ENCODE data around the gene DLK2. TPM values are rescaled to one million over a fixed set of nuclear protein-coding genes. Genes with fewer than 3 reads are reported as not detected.

DLK2 gene
- total and polyA plus RNA-seq, 2 of the 13 experiments (the other 11 are each of a cell fraction or from before 2014, with no cell fraction given) = 1.2 to 3.8 TPM

DNA sequence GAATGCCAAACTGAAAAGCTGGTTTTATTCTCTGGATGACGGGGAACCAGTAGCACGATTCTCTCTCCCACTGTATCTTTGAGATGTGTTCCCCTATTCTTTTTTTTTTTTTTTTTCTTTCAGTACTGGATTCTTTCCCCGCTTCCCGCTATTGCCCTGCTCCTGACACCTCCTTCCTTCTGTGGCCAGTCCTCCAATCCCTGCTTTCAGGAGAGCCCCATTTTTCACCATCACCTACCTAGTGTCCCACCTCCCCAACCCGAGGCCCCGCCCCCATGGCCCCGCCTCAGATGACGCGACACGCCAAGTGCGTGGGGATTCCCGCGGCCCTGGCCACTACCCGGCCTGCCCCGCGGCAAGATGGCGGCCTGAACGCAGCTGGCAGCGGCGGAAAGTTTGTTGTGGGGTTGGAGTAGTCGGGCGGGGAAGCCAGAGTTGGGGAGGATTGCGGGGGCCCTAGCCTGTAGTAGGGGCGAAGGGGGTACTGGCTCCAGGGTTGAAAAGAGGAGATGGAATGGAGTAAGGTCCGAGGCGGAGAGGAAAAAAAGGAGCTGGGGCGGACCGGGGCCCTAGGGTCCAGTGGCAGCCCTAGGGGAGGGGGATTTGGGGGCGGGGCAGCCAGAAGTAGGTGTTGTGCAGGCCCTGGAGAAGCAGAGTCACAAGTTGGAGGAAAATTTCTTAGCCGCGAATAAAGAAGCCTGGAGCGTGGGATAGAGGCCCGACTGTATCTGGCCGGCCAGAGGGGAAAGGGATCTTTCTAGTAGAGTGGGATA, 22.1 kb upstream of the DLK2 start, which contains the start of gene TJAP1 (continued):
- TF ChIP-seq, protein P1, sequence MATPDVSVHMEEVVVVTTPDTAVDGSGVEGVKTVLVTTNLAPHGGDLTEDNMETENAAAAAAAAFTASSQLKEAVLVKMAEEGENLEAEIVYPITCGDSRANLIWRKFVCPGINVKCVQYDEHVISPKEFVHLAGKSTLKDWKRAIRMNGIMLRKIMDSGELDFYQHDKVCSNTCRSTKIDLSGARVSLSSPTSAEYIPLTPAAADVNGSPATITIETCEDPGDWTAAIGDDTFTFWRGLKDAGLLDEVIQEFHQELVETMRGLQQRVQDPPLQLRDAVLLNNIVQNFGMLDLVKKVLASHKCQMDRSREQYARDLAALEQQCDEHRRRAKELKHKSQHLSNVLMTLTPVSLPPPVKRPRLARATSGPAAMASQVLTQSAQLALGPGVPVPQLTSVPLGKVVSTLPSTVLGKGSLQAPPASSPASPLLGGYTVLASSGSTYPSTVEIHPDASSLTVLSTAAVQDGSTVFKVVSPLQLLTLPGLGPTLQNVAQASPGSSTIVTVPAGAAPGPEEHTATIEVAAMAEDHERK (CRISPR knock-in tag; IDR thresholded peaks at IDR 0.05; ENCODE audit: low read depth) = peak; percentile 91
- TF ChIP-seq GATAD2A (CRISPR knock-in tag; IDR thresholded peaks at IDR 0.05) (peak; percentile 51; the same call in 1 of the 2 replicates), ZNF839 (CRISPR knock-in tag; IDR thresholded peaks at IDR 0.05; ENCODE audit: borderline replicate concordance) (no peak), ZNF101 (CRISPR knock-in tag; IDR thresholded peaks at IDR 0.05; ENCODE audit: borderline replicate concordance, low read depth) (no peak), ZNF451 (CRISPR knock-in tag; IDR thresholded peaks at IDR 0.05) (peak; percentile 79; the same call in 1 of the 2 replicates), SMAD3 (CRISPR knock-in tag; IDR thresholded peaks at IDR 0.05) (0 out of 2 replicates have a peak, but pooled peaks have one; percentile 12), TOE1 (CRISPR knock-in tag; IDR thresholded peaks at IDR 0.05) (no peak), CEBPB (IDR thresholded peaks at IDR 0.05; ENCODE audit: borderline replicate concordance, low read depth, low read length) (no peak), KLF9 (CRISPR knock-in tag; IDR thresholded peaks at IDR 0.05; ENCODE audit: low read depth) (no peak), ZSCAN9 (CRISPR knock-in tag; IDR thresholded peaks at IDR 0.05; ENCODE audit: borderline replicate concordance) (peak; percentile 57; the same call in 1 of the 2 replicates), THYN1 (CRISPR knock-in tag; IDR thresholded peaks at IDR 0.05; ENCODE audit: borderline replicate concordance, low read depth) (no peak), MAZ (IDR thresholded peaks at IDR 0.05; ENCODE audit: borderline replicate concordance, low read depth, low read length) (peak; percentile 83; the same call in 1 of the 2 replicates), MAZ (CRISPR knock-in tag; IDR thresholded peaks at IDR 0.05; ENCODE audit: low read depth) (peak; percentile 59), RARA (CRISPR knock-in tag; IDR thresholded peaks at IDR 0.05) (0 out of 2 replicates have a peak, but pooled peaks have one; percentile 29), ELF1 (CRISPR knock-in tag; IDR thresholded peaks at IDR 0.05) (no peak), BCL6 (CRISPR knock-in tag; IDR thresholded peaks at IDR 0.05) (peak; percentile 52; the same call in 1 of the 2 replicates), DR1 (CRISPR knock-in tag; IDR thresholded peaks at IDR 0.05) (peak; percentile 81)
- TF ChIP-seq, protein P2, sequence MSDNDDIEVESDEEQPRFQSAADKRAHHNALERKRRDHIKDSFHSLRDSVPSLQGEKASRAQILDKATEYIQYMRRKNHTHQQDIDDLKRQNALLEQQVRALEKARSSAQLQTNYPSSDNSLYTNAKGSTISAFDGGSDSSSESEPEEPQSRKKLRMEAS (IDR thresholded peaks at IDR 0.05) = peak; percentile 67
- TF ChIP-seq, protein P3, sequence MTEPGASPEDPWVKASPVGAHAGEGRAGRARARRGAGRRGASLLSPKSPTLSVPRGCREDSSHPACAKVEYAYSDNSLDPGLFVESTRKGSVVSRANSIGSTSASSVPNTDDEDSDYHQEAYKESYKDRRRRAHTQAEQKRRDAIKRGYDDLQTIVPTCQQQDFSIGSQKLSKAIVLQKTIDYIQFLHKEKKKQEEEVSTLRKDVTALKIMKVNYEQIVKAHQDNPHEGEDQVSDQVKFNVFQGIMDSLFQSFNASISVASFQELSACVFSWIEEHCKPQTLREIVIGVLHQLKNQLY (CRISPR knock-in tag; IDR thresholded peaks at IDR 0.05) = no peak
- TF ChIP-seq, protein P4, sequence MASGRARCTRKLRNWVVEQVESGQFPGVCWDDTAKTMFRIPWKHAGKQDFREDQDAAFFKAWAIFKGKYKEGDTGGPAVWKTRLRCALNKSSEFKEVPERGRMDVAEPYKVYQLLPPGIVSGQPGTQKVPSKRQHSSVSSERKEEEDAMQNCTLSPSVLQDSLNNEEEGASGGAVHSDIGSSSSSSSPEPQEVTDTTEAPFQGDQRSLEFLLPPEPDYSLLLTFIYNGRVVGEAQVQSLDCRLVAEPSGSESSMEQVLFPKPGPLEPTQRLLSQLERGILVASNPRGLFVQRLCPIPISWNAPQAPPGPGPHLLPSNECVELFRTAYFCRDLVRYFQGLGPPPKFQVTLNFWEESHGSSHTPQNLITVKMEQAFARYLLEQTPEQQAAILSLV (CRISPR knock-in tag; IDR thresholded peaks at IDR 0.05; ENCODE audit: borderline replicate concordance) = 0 out of 2 replicates have a peak, but pooled peaks have one; percentile 4
- TF ChIP-seq, protein P5, sequence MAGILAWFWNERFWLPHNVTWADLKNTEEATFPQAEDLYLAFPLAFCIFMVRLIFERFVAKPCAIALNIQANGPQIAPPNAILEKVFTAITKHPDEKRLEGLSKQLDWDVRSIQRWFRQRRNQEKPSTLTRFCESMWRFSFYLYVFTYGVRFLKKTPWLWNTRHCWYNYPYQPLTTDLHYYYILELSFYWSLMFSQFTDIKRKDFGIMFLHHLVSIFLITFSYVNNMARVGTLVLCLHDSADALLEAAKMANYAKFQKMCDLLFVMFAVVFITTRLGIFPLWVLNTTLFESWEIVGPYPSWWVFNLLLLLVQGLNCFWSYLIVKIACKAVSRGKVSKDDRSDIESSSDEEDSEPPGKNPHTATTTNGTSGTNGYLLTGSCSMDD (CRISPR knock-in tag; IDR thresholded peaks at IDR 0.05) = no peak
- TF ChIP-seq, protein P6, sequence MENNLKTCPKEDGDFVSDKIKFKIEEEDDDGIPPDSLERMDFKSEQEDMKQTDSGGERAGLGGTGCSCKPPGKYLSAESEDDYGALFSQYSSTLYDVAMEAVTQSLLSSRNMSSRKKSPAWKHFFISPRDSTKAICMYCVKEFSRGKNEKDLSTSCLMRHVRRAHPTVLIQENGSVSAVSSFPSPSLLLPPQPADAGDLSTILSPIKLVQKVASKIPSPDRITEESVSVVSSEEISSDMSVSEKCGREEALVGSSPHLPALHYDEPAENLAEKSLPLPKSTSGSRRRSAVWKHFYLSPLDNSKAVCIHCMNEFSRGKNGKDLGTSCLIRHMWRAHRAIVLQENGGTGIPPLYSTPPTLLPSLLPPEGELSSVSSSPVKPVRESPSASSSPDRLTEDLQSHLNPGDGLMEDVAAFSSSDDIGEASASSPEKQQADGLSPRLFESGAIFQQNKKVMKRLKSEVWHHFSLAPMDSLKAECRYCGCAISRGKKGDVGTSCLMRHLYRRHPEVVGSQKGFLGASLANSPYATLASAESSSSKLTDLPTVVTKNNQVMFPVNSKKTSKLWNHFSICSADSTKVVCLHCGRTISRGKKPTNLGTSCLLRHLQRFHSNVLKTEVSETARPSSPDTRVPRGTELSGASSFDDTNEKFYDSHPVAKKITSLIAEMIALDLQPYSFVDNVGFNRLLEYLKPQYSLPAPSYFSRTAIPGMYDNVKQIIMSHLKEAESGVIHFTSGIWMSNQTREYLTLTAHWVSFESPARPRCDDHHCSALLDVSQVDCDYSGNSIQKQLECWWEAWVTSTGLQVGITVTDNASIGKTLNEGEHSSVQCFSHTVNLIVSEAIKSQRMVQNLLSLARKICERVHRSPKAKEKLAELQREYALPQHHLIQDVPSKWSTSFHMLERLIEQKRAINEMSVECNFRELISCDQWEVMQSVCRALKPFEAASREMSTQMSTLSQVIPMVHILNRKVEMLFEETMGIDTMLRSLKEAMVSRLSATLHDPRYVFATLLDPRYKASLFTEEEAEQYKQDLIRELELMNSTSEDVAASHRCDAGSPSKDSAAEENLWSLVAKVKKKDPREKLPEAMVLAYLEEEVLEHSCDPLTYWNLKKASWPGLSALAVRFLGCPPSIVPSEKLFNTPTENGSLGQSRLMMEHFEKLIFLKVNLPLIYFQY (CRISPR knock-in tag; IDR thresholded peaks at IDR 0.05; ENCODE audit: borderline replicate concordance) = no peak
